GOT3 (cell line): ENCODE data around the gene SMPD2.

Experiments used
- DNase-seq: peaks from one replicate; lab custom pipeline; 2025; ENCODE audit warnings: mixed read lengths; lab: John Stamatoyannopoulos, UW

Gene SMPD2

DNA sequence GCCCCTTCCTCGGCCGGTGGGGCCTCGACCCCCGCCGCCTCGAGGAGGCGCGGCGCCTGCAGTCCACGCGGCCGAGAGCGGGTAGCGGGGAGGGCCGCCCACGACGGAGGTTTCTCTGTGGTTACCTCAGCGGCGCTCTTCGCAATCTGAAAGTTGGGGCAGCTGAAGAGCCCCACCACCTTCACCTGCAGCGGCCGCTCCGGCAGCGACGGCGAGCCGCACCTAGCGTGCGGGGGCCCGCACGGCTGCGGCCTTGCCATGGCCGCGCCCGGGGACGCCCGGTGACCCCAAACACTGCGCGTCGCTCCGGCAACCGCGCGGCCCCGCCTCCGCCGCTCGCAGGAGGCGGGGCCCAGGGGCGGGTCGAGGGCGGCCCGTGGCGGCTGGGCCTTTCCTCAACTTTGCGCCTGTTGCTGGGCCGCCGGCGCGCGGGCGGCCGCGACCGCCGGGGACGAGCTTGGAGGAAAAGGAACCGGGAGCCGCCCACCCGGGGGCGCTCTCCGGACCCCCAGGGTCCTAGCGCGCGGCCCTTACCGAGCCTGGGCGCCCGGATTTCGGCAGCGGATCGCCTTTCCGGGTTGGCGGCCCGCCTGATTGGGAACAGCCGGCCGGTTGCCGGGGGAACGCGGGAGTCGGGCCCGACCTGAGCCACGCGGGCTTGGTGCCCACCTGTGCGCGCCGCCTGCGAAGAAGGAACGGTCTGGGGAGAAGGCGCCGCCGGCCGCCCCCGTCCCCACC is at the start of gene SMPD2, which contains the start of gene PPIL6:
SMPD2 (plus strand) TSS at position 394 of the 738 bp plus-strand sequence. CDS start 398 bp downstream, outside the sequence.
PPIL6 (minus strand) TSS at position 298 of the 738 bp plus-strand sequence; CDS start at position 260, 38 bp downstream.
- peak; percentile 72 for DNase-seq

- no peak for DNase-seq
Observed at GRCh38 chr6:109393157-109393885, 47.2 kb upstream of the SMPD2 start.

GRCh38 chr6:109393886-109394281 is 46.6 kb upstream of the SMPD2 start:
- no peak for DNase-seq

DNA sequence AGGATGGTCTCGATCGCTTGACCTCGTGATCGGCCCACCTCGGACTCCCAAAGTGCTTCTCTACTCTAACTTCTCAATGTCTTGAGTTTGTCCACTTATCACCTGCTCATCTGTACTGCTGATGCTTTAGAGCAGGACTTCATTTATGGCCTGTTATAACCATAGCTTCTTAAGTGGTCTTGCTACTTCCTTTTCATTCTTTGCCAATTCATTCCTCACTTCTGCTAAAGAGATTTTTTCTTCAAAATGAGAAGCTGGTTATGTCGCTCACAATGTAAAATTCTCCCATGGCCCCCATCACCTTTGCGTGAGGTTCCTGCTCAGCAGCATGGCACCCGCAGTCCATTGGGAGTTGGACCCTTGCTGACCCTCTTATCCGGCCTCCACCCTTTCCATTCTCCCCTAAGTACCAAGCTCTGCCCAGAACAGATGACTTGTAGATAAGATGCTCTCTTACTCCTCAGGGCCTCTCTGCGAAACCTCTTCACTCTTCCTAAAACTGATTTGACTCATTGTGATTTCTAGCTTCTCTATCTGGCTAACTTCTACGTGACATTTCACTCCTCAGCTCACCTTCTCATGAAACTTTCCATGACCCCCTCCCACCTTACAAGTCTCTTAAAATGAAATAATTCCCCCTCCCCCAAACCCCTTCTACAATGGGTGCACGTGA is 44.3 kb upstream of the SMPD2 start:
- no peak for DNase-seq

DNA sequence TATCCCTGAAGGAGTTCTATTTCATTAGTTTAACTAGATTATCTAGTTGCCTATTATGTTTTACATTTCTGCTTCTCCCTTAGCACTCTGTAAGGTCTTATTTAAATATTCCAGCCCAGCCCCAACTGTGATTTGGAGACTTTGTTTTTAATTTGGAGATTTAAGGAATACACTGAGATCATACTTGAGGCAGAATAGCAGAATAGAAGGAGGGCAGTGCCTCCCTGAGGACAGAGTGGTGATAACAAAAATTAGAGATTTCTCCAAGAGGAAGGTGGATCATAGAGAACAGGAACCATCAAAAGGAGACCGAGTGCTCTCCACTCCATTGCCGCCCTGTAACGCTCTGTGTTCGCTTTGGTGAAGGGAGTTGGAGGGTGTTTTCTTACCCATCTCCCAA is 43.5 kb upstream of the SMPD2 start:
- DNase-seq: no peak

DNA sequence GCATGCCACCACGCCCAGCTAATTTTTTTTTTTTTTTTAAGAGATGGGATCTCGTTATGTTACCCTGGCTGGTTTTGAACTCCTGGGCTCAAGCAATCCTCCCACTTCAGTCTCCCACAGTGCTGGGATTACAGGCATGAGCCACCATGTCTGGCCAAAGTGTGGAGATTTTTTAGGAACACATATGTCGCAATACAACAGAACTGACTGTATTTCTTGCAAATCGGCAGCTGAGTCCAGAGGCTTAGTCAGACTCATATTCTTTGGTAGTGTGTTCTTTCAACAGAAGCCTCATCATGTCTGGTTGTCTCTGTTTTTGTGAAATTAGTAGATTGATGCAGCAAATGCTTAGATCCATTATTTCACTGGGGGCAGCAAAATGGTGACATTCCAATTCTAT is 34.3 kb upstream of the SMPD2 start:
- DNase-seq: no peak

DNA sequence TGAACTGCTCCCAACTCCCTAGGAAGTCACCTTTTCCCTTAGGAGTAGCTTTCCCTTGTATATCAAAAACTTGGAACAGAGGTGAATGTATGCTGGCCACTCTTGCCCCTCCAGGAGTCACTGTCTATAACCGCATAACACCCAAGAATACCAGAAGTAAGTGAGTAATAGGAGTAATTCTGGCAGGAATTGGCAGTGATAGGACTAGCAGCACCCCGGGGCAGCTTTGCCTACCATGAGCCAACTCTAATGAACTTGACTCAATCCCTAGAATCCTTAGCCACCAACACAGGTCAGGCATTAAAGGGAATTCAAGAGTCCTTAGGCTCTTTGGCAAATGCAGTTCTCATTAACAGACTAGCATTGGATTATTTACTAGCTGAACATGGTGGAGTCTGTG is 29.5 kb upstream of the SMPD2 start:
- no peak for DNase-seq

- no peak for DNase-seq
Observed at GRCh38 chr6:109417646-109418045, 22.9 kb upstream of the SMPD2 start.

DNA sequence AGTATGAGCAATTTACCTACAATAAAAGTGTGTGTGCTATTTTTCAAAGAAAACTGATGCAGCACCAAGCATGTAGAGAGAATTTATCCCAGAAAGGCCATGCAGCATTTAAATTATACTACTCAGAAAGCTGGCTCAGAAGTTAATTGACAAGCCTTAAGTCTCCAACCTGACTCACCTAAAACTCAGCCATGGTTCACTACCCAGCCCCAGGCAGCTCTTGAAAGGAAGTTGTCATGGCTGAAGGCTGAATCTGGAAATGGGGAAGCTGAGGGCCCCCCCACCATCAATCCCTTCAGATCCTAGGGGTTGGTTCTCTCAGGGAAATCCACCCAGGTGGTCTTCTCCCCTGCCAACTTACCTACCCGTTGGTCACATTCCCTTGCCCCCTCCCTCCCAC is 19.8 kb upstream of the SMPD2 start:
- no peak for DNase-seq

- DNase-seq: no peak
Observed at GRCh38 chr6:109421184-109421583, 19.3 kb upstream of the SMPD2 start.

- no peak for DNase-seq
Observed at GRCh38 chr6:109424946-109425345, 15.6 kb upstream of the SMPD2 start.

DNA sequence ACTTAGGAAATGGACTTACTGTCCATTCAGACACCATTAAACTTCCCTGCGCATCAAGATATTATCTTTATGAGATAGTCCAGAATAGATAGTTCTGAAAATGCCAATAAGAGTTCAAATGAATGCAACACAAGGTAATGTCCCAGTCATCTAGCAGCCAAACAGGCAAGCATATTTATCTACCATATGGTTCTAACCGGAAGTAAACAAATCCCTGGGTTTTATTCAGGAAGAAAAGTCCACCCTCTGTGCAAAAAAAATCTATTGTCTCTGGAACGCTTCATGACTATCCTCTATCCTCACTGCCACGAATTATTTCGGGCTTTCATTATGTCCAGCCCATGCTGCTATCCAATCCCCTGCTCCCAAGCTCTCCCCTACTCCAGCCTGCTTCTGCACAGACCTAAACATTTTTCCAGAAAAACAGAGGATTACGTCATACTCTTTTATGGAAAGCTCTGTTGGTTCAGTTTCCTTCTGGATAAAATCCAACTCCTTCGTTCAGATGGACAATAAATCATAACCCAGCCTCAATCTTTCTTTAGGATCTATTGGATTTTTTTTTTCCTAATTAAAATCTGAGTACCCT is 11.5 kb upstream of the SMPD2 start:
- DNase-seq: no peak

- no peak for DNase-seq
Observed at GRCh38 chr6:109429496-109429895, 11.0 kb upstream of the SMPD2 start.

- no peak for DNase-seq
Observed at GRCh38 chr6:109434456-109434855, 6.1 kb upstream of the SMPD2 start.

DNA sequence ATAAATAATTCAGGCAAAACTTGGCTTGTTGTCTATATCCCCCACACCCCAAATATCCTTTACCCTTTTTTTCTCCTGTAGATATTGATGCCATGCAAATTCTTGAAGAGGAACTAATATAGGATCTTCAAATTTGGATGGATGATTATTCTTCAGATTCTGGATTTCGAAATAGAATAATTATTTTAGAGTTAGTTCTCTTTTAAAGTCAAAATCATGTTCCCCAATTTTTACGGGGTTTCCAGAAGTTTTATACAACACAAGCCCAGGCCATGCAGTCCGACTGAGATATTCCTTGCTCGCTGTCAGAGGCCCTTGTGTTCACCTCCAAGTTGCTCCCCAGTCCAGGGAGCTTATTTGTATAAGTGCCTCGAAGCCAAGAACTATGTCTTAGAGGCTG is 4.5 kb upstream of the SMPD2 start:
- no peak for DNase-seq

DNA sequence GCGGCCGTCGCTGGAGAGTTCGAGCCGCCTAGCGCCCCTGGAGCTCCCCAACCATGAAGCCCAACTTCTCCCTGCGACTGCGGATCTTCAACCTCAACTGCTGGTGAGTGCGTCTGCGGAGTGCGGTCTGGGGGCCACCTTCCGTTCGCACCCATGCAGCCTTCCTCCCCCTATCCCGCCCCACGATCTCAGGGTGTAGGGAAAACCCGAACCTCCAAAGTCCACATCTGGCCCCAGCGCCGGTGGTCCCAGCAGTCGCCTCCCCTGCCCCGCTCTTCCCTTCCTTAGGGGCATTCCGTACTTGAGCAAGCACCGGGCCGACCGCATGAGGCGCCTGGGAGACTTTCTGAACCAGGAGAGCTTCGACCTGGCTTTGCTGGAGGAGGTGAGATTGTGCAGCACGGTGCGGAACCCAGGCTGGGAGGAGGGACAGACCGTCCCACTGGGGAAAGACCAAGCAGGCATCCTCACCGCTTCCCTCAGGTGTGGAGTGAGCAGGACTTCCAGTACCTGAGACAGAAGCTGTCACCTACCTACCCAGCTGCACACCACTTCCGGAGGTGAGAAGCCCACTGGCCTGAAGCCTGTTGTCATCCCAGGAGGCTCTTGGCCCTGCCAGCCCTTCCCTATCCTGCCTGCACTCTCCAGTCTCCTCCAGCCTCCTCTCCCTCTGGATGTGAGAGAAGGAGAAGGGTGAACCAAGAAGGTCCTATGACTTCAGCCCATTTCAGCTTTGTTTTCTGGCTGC is 719 bp downstream of the SMPD2 start:
- DNase-seq: no peak

GRCh38 chr6:109442393-109442924 is 1.9 kb downstream of the SMPD2 start:
- no peak for DNase-seq

DNA sequence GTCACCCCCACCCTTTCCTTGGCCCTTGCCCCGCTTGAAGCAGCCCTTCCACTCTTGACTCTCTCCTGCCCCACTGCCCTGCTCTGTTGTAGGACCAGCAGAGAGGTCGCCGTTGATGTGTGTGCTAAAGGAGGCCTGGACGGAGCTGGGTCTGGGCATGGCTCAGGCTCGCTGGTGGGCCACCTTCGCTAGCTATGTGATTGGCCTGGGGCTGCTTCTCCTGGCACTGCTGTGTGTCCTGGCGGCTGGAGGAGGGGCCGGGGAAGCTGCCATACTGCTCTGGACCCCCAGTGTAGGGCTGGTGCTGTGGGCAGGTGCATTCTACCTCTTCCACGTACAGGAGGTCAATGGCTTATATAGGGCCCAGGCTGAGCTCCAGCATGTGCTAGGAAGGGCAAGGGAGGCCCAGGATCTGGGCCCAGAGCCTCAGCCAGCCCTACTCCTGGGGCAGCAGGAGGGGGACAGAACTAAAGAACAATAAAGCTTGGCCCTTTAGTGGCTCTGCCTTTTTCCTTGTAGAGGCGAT is 3.0 kb downstream of the SMPD2 start:
- DNase-seq: no peak

DNA sequence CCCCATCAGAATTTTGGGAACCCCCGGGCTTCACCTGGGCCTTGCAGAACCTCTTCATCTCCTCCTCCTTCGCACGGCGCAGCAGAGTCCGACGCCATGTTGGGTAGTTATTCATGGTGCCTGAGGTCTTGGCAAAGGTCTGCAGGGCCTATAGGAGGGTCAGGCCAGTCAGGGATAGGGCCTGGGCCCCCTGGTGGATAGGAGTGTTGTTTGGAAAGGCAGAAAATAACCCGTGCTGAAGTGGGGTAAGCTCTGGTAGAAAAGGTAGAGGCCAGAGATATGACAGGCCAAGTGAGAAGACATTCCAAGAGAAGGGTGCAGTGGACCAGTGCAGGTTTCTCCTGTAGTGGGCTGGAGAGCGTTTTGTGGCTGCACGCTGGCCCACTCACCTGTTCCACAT is 4.9 kb downstream of the SMPD2 start:
- DNase-seq: no peak

DNA sequence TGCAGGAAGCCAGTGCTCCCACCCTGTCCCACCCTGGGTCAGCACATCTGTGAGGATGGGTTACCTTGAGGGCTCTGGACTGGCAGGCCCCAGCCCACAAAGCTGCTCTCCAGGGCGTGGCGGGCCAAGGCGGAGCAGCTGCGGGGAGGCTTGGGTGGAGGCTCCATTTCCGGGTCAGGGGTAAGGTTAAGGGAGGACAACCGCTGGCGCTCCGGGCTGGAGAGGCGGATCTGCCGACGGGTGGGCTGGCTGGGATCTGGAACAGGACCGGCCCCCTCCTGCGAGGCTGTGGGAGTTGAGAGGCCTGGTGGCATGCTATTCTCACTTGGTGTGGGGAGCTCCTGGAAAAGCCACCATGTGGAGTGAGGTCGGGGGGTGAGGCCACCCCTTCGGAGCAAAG is 5.5 kb downstream of the SMPD2 start:
- no peak for DNase-seq

DNA sequence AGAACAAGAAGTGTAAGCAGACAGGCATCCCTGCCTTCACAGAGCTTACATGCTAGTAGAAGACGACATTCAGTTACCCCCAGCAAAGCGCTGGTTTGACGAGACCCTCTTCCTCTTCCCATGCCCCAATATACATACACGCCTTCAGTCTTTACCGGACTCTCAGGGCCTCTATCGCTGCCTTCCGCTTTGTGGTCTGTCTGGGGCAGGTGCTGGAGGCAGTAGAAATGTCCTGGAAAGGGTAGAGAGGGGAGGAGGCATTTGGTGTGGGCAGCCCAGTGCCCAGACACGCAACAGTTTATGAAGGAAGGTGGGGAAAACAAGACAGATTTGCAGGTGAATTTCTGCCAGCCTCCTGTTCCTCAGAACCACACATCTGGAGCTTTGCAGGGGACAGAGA is 6.0 kb downstream of the SMPD2 start:
- no peak for DNase-seq
